PC-3 (cell line): ENCODE measurements around the gene PML.

ENCODE experiments used
- CTCF ChIP-seq: fragments of 300-600 bp; sonication (generic); conservative IDR thresholded peaks from 2 replicates; pipeline ENCODE4 v1.5.1; 2017; ENCODE audit warnings: antibody characterized with exemption, low read depth, mild to moderate bottlenecking, low read length
- EZH2 ChIP-seq: fragments of 300-600 bp; sonication (generic); IDR thresholded peaks from one replicate; pipeline ENCODE4 v1.6.1; 2017; ENCODE audit warnings: antibody characterized with exemption, mild to moderate bottlenecking, low read length; ENCODE audit not compliant: unreplicated experiment

- TF ChIP-seq CTCF (no peak), EZH2 (no peak)
These were observed 45.1 kb downstream of the PML start for GRCh38 chr15:74039656-74040010.
